PC-3 (cell line): ENCODE measurements around the gene FANCE. TPM values are rescaled to one million over a fixed set of nuclear protein-coding genes. Genes with fewer than 3 reads are reported as not detected.
A peak's percentile ranks its signal among the peaks of the same experiment; 100 is the strongest.

Experiments
- ATAC-seq: fragments of 200-7000 bp; cut with Tn5 transposase; 2 replicates; pipeline ENCODE4 v1.9.1; 2020; ENCODE audit warnings: mild to moderate bottlenecking, moderate library complexity
- BruUV-seq: library from RNA; stranded (reverse); fragments of 400-500 nt; replicated peaks from 2 replicates; lab custom pipeline; 2021; lab: Mats Ljungman, UMichigan
- CTCF ChIA-PET: fragments of 300-600 bp; sonication (Branson Sonifier 250); formaldehyde crosslinking; loops from one replicate; lab custom pipeline; 2022; ENCODE audit warnings: antibody characterized with exemption; lab: Charles Lee
- POLR2A ChIA-PET: fragments of 300-600 bp; sonication (Branson Sonifier 250); formaldehyde crosslinking; loops from one replicate; lab custom pipeline; 2022; ENCODE audit warnings: antibody characterized with exemption; ENCODE audit not compliant: unreplicated experiment; lab: Charles Lee
- DNase-seq: peaks from one replicate; pipeline ENCODE4 v3.0.0-alpha.2; 2015
- H2AFZ ChIP-seq: fragments of 300-600 bp; sonication (generic); 2 replicates; pipeline ENCODE4 v1.6.0; 2016; ENCODE audit warnings: antibody characterized with exemption, low read length
- H3F3A ChIP-seq: fragments of 300-600 bp; sonication (generic); one replicate; pipeline ENCODE4 v1.6.0; 2017; ENCODE audit warnings: antibody characterized with exemption, low read length, control low read depth, mild to moderate bottlenecking; ENCODE audit not compliant: unreplicated experiment
- H3K27ac ChIP-seq: fragments of 300-600 bp; sonication (generic); 2 replicates; pipeline ENCODE4 v1.5.1; 2016; ENCODE audit warnings: mild to moderate bottlenecking, low read length
- H3K27me3 ChIP-seq: fragments of 300-600 bp; sonication (generic); 2 replicates; pipeline ENCODE4 v1.6.1; 2016; ENCODE audit warnings: low read length, mixed read lengths
- H3K36me3 ChIP-seq: fragments of 300-600 bp; sonication (generic); 2 replicates; pipeline ENCODE4 v1.6.1; 2016; ENCODE audit warnings: low read depth, mixed run types, low read length, mixed read lengths
- H3K4me1 ChIP-seq: fragments of 300-600 bp; sonication (generic); 2 replicates; pipeline ENCODE4 v1.5.1; 2016; ENCODE audit warnings: low read length; ENCODE audit not compliant: insufficient read depth
- H3K4me2 ChIP-seq: fragments of 300-600 bp; sonication (generic); 2 replicates; pipeline ENCODE4 v1.6.0; 2016; ENCODE audit warnings: low read length
- H3K4me3 ChIP-seq: fragments of 300-600 bp; sonication (generic); 2 replicates; pipeline ENCODE4 v1.5.1; 2016; ENCODE audit warnings: mild to moderate bottlenecking, low read length, mixed read lengths
- H3K79me2 ChIP-seq: fragments of 300-600 bp; sonication (generic); 2 replicates; pipeline ENCODE4 v1.6.1; 2017; ENCODE audit warnings: low read length, mixed read lengths
- H3K9ac ChIP-seq: fragments of 300-600 bp; sonication (generic); 2 replicates; pipeline ENCODE4 v1.6.0; 2016; ENCODE audit warnings: mild to moderate bottlenecking, low read length
- H3K9me2 ChIP-seq: fragments of 300-600 bp; sonication (generic); replicated peaks from 2 replicates; pipeline ENCODE4 v1.6.1; 2016; ENCODE audit warnings: mixed run types, low read length, mixed read lengths
- H3K9me3 ChIP-seq: fragments of 300-600 bp; sonication (generic); 2 replicates; pipeline ENCODE4 v1.6.1; 2016; ENCODE audit warnings: low read length, mixed read lengths
- H4K20me1 ChIP-seq: fragments of 300-600 bp; sonication (generic); 2 replicates; pipeline ENCODE4 v1.6.1; 2016; ENCODE audit warnings: low read length, mixed read lengths
- CTCF ChIP-seq: fragments of 300-600 bp; sonication (generic); conservative IDR thresholded peaks from 2 replicates; pipeline ENCODE4 v1.5.1; 2017; ENCODE audit warnings: antibody characterized with exemption, low read depth, mild to moderate bottlenecking, low read length
- EZH2 ChIP-seq: fragments of 300-600 bp; sonication (generic); IDR thresholded peaks from one replicate; pipeline ENCODE4 v1.6.1; 2017; ENCODE audit warnings: antibody characterized with exemption, mild to moderate bottlenecking, low read length; ENCODE audit not compliant: unreplicated experiment
- EZH2phosphoT487 ChIP-seq: fragments of 300-600 bp; sonication (generic); IDR thresholded peaks from 2 replicates; pipeline ENCODE4 v1.6.1; 2018; ENCODE audit warnings: mild to moderate bottlenecking, antibody characterized with exemption, low read length, borderline replicate concordance
- intact Hi-C: fragments of 100-400 bp; cut with micrococcal nuclease; formaldehyde crosslinking; loops from 2 replicates; pipeline ENCODE4 v1.9.0; 2023
- total RNA-seq: library from RNA; depleted of rRNA; stranded (reverse); fragments of >200 nt; gene quantifications from 2 replicates; pipeline ENCODE4 v1.2.3, GENCODE V29; 2014

Gene FANCE
- total RNA-seq, 1 experiment from 2014 or later: 13.8 TPM

- no peaks in the 10 kb centered on the region for H3K27me3 ChIP-seq
- H3K4me1 ChIP-seq: peaks cover 25% of the 10 kb centered on the region
- H3K27ac ChIP-seq: peak overlapping the region; percentile 97
- peaks cover 6% of the 10 kb centered on the region for H3K79me2 ChIP-seq
- H3K9me2 ChIP-seq: no peaks in the 10 kb centered on the region
- H3K36me3 ChIP-seq: peaks cover 20% of the 10 kb centered on the region; the same call in 1 of the 2 replicates
- TSS peak; percentile 31 for BruUV-seq
- no peaks in the 10 kb centered on the region for H3K9me3 ChIP-seq
- ATAC-seq: peak; percentile 90
- peak overlapping the region; percentile 83 for H3K9ac ChIP-seq
- DNase-seq: peak; percentile 99
- H3K4me3 ChIP-seq: peak overlapping the region; percentile 8; the same call in 1 of the 2 replicates
- intact Hi-C loops: loop anchor here (1.0 to 2.0 kb wide), 5 partner anchors 13 to 73 kb away; partner anchors contain the start of gene PPARD
- H3K4me2 ChIP-seq: peak overlapping the region; percentile 62
- POLR2A ChIA-PET: interaction anchor here (0.5 to 1.0 kb wide), 8 partner anchors 15 to 74 kb away, joined by 3 to 22 read pairs (median 4); no protein-coding TSS in a partner anchor
- H3F3A ChIP-seq: no peaks in the 10 kb centered on the region
- no peaks in the 10 kb centered on the region for H4K20me1 ChIP-seq
- H2AFZ ChIP-seq: no peak overlapping the region
- CTCF ChIA-PET: interaction anchor here (0.5 to 2.5 kb wide), 9 partner anchors 13 to 166 kb away, joined by 3 to 28 read pairs (median 7); partner anchors contain the start of gene PPARD
- no peak for TF ChIP-seq EZH2phosphoT487
- TF ChIP-seq CTCF: peak; percentile 80
- no peak for TF ChIP-seq EZH2
These were observed 36.9 kb upstream of the FANCE start for GRCh38 chr6:35415065-35415891.

- H2AFZ ChIP-seq: no peak overlapping the region
- ChIA-PET POLR2A (no interaction called here), CTCF (no interaction called here)
- BruUV-seq: no TSS peak
- peaks cover 22% of the 10 kb centered on the region; the same call in 1 of the 2 replicates for H3K36me3 ChIP-seq
- no peak overlapping the region for H3K27ac ChIP-seq
- intact Hi-C loops: no loop called here
- H3K4me1 ChIP-seq: peaks cover 25% of the 10 kb centered on the region
- H3K9ac ChIP-seq: no peak overlapping the region
- H4K20me1 ChIP-seq: no peaks in the 10 kb centered on the region
- no peak for TF ChIP-seq CTCF
- TF ChIP-seq EZH2: no peak
- TF ChIP-seq EZH2phosphoT487: no peak
- H3K4me2 ChIP-seq: no peak overlapping the region
- ATAC-seq (no peak), DNase-seq (no peak)
- no peaks in the 10 kb centered on the region for H3K27me3 ChIP-seq
- H3F3A ChIP-seq: no peaks in the 10 kb centered on the region
- no peak overlapping the region for H3K4me3 ChIP-seq
- H3K79me2 ChIP-seq: peaks cover 6% of the 10 kb centered on the region
- no peaks in the 10 kb centered on the region for H3K9me3 ChIP-seq
- H3K9me2 ChIP-seq: no peaks in the 10 kb centered on the region
These were observed 34.0 kb upstream of the FANCE start for GRCh38 chr6:35417979-35418661.
